GM20431 (cell line): ENCODE data around the gene SELENOO.
"Not testable (repeated sequence)": the region's sequence is repeated elsewhere in the genome, so short reads cannot be mapped to it uniquely, and the experiment has no call there.

ENCODE experiments used
- in situ Hi-C: fragments of 300-500 bp; cut with MseI, MboI; formaldehyde crosslinking; loops from one replicate; pipeline ENCODE4 v1.15.0; 2020; ENCODE audit warnings: low sequenced_read_pairs; ENCODE audit not compliant: unreplicated experiment

The SELENOO gene

GRCh38 chr22:50197000-50197800 lies 3.6 kb upstream of the SELENOO start:
- in situ Hi-C loops: no loop called here

GRCh38 chr22:50197856-50198623 lies 2.8 kb upstream of the SELENOO start:
- in situ Hi-C loops: no loop called here

- in situ Hi-C loops: no loop called here
These were observed 2.2 kb upstream of the SELENOO start for GRCh38 chr22:50198624-50199017.

DNA sequence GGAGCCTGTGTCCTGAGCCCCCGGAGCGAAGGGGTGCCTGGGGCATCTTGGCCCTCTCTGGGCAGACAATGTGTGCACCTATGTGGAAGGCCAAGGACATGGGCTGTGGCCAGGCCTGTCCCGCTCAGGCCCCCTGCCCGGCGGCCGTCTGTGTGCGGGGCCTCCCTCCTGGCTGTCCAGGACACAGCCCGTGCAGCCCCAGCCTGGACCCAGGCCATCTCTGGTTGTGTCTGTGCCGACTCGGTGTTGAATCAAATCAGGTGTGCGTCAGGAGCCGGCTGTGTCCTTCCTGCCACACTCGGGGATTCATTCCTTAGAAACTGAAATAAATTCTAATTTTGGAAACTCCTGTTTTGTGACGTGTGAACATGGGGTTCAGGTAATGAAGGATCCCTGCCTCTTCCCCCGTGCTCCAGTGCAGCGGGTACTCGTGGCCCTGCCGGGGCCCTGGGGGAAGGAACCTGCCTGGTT lies 1.5 kb upstream of the SELENOO start:
- in situ Hi-C loops: no loop called here

GRCh38 chr22:50199829-50200460 lies 866 bp upstream of the SELENOO start:
- in situ Hi-C loops: no loop called here

DNA sequence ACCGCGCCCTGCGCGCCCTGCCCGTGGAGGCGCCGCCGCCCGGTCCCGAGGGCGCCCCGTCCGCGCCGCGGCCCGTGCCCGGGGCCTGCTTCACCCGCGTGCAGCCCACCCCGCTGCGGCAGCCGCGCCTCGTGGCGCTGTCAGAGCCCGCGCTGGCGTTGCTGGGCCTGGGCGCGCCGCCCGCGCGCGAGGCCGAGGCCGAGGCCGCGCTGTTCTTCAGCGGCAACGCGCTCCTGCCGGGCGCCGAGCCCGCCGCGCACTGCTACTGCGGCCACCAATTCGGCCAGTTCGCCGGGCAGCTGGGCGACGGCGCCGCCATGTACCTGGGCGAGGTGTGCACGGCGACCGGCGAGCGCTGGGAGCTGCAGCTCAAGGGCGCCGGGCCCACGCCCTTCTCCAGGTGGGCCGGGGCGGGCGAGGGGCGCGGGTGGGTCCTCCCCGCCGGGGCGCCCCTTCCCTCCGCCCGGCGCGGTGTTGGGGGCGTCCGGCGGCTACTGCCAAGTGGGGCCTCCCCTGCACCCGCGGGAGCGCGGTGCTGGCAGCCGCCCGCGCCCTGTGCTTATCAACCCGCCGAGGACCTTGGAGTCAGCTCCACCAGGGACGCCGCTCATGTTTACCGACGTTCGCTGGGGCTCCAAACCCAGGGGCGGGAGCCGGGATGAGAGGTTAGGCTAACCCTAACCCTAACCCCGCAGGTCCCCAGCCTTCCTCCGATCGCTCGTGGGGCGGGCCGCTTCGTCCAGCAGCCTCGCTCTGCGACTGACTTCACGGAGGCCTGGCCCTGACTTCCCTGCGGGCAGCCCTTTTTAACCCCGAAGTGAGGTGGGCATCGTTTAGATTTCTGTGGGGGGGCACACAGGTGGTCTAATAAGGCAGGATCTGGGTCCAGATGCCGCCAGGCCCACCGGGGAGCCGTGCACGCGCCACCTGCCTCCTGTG lies 649 bp downstream of the SELENOO start:
- in situ Hi-C loops: no loop called here

DNA sequence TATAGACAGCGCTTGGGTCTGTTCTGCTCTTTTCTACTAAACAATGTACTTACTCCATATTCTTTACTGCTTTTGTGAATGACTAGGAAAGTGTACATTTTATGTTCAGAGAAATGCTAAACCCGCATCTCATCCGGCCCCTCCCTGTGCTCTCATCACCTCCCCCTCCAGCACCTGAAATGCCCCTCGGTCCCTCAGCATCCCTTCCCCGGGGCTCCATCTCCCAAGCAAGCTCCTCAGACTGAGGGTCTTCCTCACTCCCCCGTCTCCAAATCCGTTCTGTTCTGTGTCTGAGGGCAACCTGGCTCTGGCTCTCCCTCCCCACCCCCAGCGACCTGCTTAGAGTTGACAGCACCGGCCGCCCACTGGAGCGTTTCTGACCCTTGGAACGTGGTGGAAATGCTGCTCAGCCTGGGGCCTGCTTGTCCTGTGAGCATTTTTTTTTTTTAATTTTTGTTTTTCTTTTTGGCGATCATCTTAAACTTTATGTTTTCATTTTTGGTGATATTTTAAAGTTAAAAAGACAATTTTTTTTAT lies 1.4 kb downstream of the SELENOO start:
- in situ Hi-C loops: no loop called here

- in situ Hi-C loops: no loop called here
These were observed 2.5 kb downstream of the SELENOO start for GRCh38 chr22:50203288-50203687.

- in situ Hi-C loops: no loop called here
These were observed 3.8 kb downstream of the SELENOO start for GRCh38 chr22:50204571-50204970.

- in situ Hi-C loops: not testable (repeated sequence)
These were observed 4.2 kb downstream of the SELENOO start for GRCh38 chr22:50204998-50205397.

- in situ Hi-C loops: no loop called here
These were observed 5.2 kb downstream of the SELENOO start for GRCh38 chr22:50205781-50206569.

DNA sequence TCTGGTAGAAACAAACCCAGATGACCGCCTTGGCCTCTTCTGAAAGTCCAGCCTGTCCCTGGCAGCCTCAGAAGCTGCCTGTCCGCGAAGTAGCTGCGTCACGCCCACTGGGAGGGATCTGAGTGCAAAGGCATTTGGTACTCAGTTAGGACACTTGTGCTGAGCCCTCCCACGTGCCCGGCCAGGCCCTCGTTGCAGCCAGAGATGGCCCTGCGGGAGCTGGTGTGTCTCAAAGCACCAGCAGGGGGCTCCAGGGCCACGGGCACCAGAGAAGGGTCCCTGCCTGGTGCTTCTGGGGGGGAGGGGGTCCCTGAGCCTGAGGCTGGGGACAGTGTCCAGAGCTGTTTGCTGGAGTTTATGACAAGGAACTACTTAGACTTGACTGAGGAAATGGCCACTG lies 5.8 kb downstream of the SELENOO start:
- in situ Hi-C loops: no loop called here

GRCh38 chr22:50207383-50208140 lies 6.8 kb downstream of the SELENOO start:
- in situ Hi-C loops: no loop called here

GRCh38 chr22:50208430-50208938 lies 7.7 kb downstream of the SELENOO start:
- in situ Hi-C loops: no loop called here

- in situ Hi-C loops: no loop called here
These were observed 8.4 kb downstream of the SELENOO start for GRCh38 chr22:50208939-50209892.

- in situ Hi-C loops: no loop called here
These were observed 9.1 kb downstream of the SELENOO start for GRCh38 chr22:50209893-50210292.
